ENCODE measurements around the gene NEK11.

The NEK11 gene, protein sequence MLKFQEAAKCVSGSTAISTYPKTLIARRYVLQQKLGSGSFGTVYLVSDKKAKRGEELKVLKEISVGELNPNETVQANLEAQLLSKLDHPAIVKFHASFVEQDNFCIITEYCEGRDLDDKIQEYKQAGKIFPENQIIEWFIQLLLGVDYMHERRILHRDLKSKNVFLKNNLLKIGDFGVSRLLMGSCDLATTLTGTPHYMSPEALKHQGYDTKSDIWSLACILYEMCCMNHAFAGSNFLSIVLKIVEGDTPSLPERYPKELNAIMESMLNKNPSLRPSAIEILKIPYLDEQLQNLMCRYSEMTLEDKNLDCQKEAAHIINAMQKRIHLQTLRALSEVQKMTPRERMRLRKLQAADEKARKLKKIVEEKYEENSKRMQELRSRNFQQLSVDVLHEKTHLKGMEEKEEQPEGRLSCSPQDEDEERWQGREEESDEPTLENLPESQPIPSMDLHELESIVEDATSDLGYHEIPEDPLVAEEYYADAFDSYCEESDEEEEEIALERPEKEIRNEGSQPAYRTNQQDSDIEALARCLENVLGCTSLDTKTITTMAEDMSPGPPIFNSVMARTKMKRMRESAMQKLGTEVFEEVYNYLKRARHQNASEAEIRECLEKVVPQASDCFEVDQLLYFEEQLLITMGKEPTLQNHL

GRCh38 chr3:131026321-131027151 is at the start of gene NEK11, which contains the start of gene ASTE1:
Gene NEK11 (plus strand): TSS chr3:131026877. CDS start chr3:131029709, 2,832 bp downstream.
Gene ASTE1 (minus strand): TSS chr3:131026825. CDS start chr3:131025306, 1,519 bp downstream.
- Histone ChIP-seq H3K4me1 (ENCODE audit: insufficient read depth, insufficient read length) (no peaks in the 10 kb centered on the region), H3K9me3 (ENCODE audit: insufficient read depth, low read length) (no peaks in the 10 kb centered on the region), H3K27me3 (ENCODE audit: insufficient read depth, insufficient read length) (no peaks in the 10 kb centered on the region), H3K9ac (ENCODE audit: insufficient read length, low read depth) (peak within 1 kb of the TSS; percentile 69), H3K4me3 (ENCODE audit: insufficient read length, low read depth) (peak within 1 kb of the TSS; percentile 29), H3K36me3 (ENCODE audit: insufficient read depth, insufficient read length, low read length) (peaks cover 2% of the 10 kb centered on the region)
- peak; percentile 25 for DNase-seq (ENCODE audit: low read depth, low spot score)
- TF ChIP-seq ZNF274 (IDR thresholded peaks at IDR 0.05; ENCODE audit: low read depth, low read length) (no peak), SUZ12 (IDR thresholded peaks at IDR 0.05; ENCODE audit: extremely low read depth, insufficient read depth, insufficient read length) (no peak), YY1 (IDR thresholded peaks at IDR 0.05; ENCODE audit: insufficient read depth, insufficient read length) (no peak)

DNA sequence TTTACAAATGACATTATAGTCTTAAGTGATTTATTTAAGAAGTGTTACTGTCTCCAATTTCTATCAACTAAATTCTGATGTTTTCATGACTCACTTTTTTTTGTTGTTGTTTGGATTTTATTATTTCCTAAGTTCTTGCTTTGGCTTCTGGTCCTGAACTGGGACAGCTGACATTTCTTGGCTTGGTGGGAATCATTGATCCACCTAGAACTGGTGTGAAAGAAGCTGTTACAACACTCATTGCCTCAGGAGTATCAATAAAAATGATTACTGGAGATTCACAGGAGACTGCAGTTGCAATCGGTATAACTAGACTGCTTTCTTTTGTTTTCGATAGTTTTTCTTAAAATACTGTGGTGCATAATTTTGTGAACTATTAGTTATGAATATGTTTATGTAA is 47.6 kb upstream of the NEK11 start:
- Histone ChIP-seq H3K4me3 (ENCODE audit: insufficient read length, low read depth) (no peak overlapping the region), H3K9me3 (ENCODE audit: insufficient read depth, low read length) (no peaks in the 10 kb centered on the region), H3K9ac (ENCODE audit: insufficient read length, low read depth) (no peak overlapping the region), H3K4me1 (ENCODE audit: insufficient read depth, insufficient read length) (no peaks in the 10 kb centered on the region), H3K36me3 (ENCODE audit: insufficient read depth, insufficient read length, low read length) (peaks cover 51% of the 10 kb centered on the region), H3K27me3 (ENCODE audit: insufficient read depth, insufficient read length) (no peaks in the 10 kb centered on the region)
- TF ChIP-seq SUZ12 (IDR thresholded peaks at IDR 0.05; ENCODE audit: extremely low read depth, insufficient read depth, insufficient read length) (no peak), YY1 (IDR thresholded peaks at IDR 0.05; ENCODE audit: insufficient read depth, insufficient read length) (no peak), ZNF274 (IDR thresholded peaks at IDR 0.05; ENCODE audit: low read depth, low read length) (no peak)
- no peak for DNase-seq (ENCODE audit: low read depth, low spot score)

GRCh38 chr3:130981469-130981868 is 45.2 kb upstream of the NEK11 start:
- Histone ChIP-seq H3K36me3 (ENCODE audit: insufficient read depth, insufficient read length, low read length) (peaks cover 29% of the 10 kb centered on the region), H3K9me3 (ENCODE audit: insufficient read depth, low read length) (no peaks in the 10 kb centered on the region), H3K9ac (ENCODE audit: insufficient read length, low read depth) (no peak overlapping the region), H3K4me3 (ENCODE audit: insufficient read length, low read depth) (no peak overlapping the region), H3K4me1 (ENCODE audit: insufficient read depth, insufficient read length) (no peaks in the 10 kb centered on the region), H3K27me3 (ENCODE audit: insufficient read depth, insufficient read length) (no peaks in the 10 kb centered on the region)
- no peak for DNase-seq (ENCODE audit: low read depth, low spot score)
- TF ChIP-seq ZNF274 (IDR thresholded peaks at IDR 0.05; ENCODE audit: low read depth, low read length) (no peak), YY1 (IDR thresholded peaks at IDR 0.05; ENCODE audit: insufficient read depth, insufficient read length) (no peak), SUZ12 (IDR thresholded peaks at IDR 0.05; ENCODE audit: extremely low read depth, insufficient read depth, insufficient read length) (no peak)

- DNase-seq (ENCODE audit: low read depth, low spot score), result no peak
- no peak overlapping the region for H3K9ac ChIP-seq (ENCODE audit: insufficient read length, low read depth)
- H3K27me3 ChIP-seq (ENCODE audit: insufficient read depth, insufficient read length), result no peaks in the 10 kb centered on the region
- H3K9me3 ChIP-seq (ENCODE audit: insufficient read depth, low read length), result no peaks in the 10 kb centered on the region
- no peak for TF ChIP-seq YY1 (IDR thresholded peaks at IDR 0.05; ENCODE audit: insufficient read depth, insufficient read length)
- no peaks in the 10 kb centered on the region for H3K4me1 ChIP-seq (ENCODE audit: insufficient read depth, insufficient read length)
- H3K36me3 ChIP-seq (ENCODE audit: insufficient read depth, insufficient read length, low read length), result peaks cover 21% of the 10 kb centered on the region
- no peak overlapping the region for H3K4me3 ChIP-seq (ENCODE audit: insufficient read length, low read depth)
These were observed 36.4 kb upstream of the NEK11 start for GRCh38 chr3:130990282-130990681.

- no peak overlapping the region for H3K9ac ChIP-seq (ENCODE audit: insufficient read length, low read depth)
- H3K9me3 ChIP-seq (ENCODE audit: insufficient read depth, low read length), result no peaks in the 10 kb centered on the region
- peaks cover 27% of the 10 kb centered on the region for H3K36me3 ChIP-seq (ENCODE audit: insufficient read depth, insufficient read length, low read length)
- no peaks in the 10 kb centered on the region for H3K27me3 ChIP-seq (ENCODE audit: insufficient read depth, insufficient read length)
- H3K4me3 ChIP-seq (ENCODE audit: insufficient read length, low read depth), result no peak overlapping the region
- H3K4me1 ChIP-seq (ENCODE audit: insufficient read depth, insufficient read length), result no peaks in the 10 kb centered on the region
- TF ChIP-seq YY1 (IDR thresholded peaks at IDR 0.05; ENCODE audit: insufficient read depth, insufficient read length), result no peak
- TF ChIP-seq SUZ12 (IDR thresholded peaks at IDR 0.05; ENCODE audit: extremely low read depth, insufficient read depth, insufficient read length), result no peak
- TF ChIP-seq ZNF274 (IDR thresholded peaks at IDR 0.05; ENCODE audit: low read depth, low read length), result no peak
- DNase-seq (ENCODE audit: low read depth, low spot score), result no peak
These were observed 35.6 kb upstream of the NEK11 start for GRCh38 chr3:130991126-130991525.

DNA sequence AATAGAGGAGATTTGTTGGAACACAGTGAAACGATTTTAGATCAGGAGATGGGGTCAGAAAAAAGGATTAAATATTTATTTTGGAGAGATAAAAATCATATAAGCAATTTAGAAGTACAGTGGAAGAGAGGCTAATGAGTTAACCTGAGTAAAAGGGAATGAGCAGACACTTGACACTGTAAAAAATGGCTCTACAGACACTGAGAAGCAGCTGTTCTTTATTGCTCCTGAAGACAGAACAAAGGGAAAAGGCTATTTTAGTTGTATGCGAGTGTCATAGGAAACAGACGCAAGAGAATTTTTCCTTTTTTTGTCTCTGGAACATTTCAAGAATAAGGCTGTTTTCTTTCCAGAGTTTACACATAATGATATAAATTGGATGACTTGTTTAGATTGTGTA is 34.3 kb upstream of the NEK11 start:
- H3K36me3 ChIP-seq (ENCODE audit: insufficient read depth, insufficient read length, low read length), result peaks cover 38% of the 10 kb centered on the region
- H3K4me1 ChIP-seq (ENCODE audit: insufficient read depth, insufficient read length), result no peaks in the 10 kb centered on the region
- TF ChIP-seq YY1 (IDR thresholded peaks at IDR 0.05; ENCODE audit: insufficient read depth, insufficient read length), result no peak
- H3K9ac ChIP-seq (ENCODE audit: insufficient read length, low read depth), result no peak overlapping the region
- no peaks in the 10 kb centered on the region for H3K9me3 ChIP-seq (ENCODE audit: insufficient read depth, low read length)
- H3K27me3 ChIP-seq (ENCODE audit: insufficient read depth, insufficient read length), result no peaks in the 10 kb centered on the region
- DNase-seq (ENCODE audit: low read depth, low spot score), result no peak
- no peak overlapping the region for H3K4me3 ChIP-seq (ENCODE audit: insufficient read length, low read depth)

- Histone ChIP-seq H3K9me3 (ENCODE audit: insufficient read depth, low read length) (no peaks in the 10 kb centered on the region), H3K4me3 (ENCODE audit: insufficient read length, low read depth) (no peak overlapping the region), H3K4me1 (ENCODE audit: insufficient read depth, insufficient read length) (no peaks in the 10 kb centered on the region), H3K9ac (ENCODE audit: insufficient read length, low read depth) (no peak overlapping the region), H3K36me3 (ENCODE audit: insufficient read depth, insufficient read length, low read length) (peaks cover 66% of the 10 kb centered on the region), H3K27me3 (ENCODE audit: insufficient read depth, insufficient read length) (no peaks in the 10 kb centered on the region)
- no peak for DNase-seq (ENCODE audit: low read depth, low spot score)
- TF ChIP-seq SUZ12 (IDR thresholded peaks at IDR 0.05; ENCODE audit: extremely low read depth, insufficient read depth, insufficient read length) (no peak), YY1 (IDR thresholded peaks at IDR 0.05; ENCODE audit: insufficient read depth, insufficient read length) (no peak), ZNF274 (IDR thresholded peaks at IDR 0.05; ENCODE audit: low read depth, low read length) (no peak)
These were observed 29.4 kb upstream of the NEK11 start for GRCh38 chr3:130997289-130997688.

Data from NT2/D1 (cell line).